HepG2 (cell line): ENCODE data around the gene ZBTB37. TPM values are rescaled to one million over a fixed set of nuclear protein-coding genes. Genes with fewer than 3 reads are reported as not detected.

ENCODE experiments used
- ATF5 ChIP-seq: sonication (generic); formaldehyde crosslinking; IDR thresholded peaks from 2 replicates; pipeline ENCODE4 v1.4.0; 2020; ENCODE audit warnings: mild to moderate bottlenecking, low read depth, missing genetic modification reagents
- EP300 ChIP-seq, 3 experiments: sonication (generic) in 1 of 3; formaldehyde crosslinking in 1 of 3; IDR thresholded peaks; 2 replicates each; pipeline versions ENCODE4 v1.5.1 to v1.6.1; 2011 to 2020; ENCODE audit warnings: low read depth in 2 of 3, low read length in 2 of 3, borderline replicate concordance in 1 of 3, improper control_type of control experiment in 1 of 3, mild to moderate bottlenecking in 1 of 3, missing genetic modification reagents in 1 of 3, moderate library complexity in 1 of 3
- KLF15 ChIP-seq: sonication (generic); formaldehyde crosslinking; IDR thresholded peaks from 2 replicates; pipeline ENCODE4 v1.8.1; 2023; ENCODE audit warnings: borderline replicate concordance, mild to moderate bottlenecking, inconsistent platforms, missing genetic modification reagents, mixed read lengths
- PHF5A ChIP-seq: IDR thresholded peaks from one replicate; pipeline ENCODE4 v1.6.1; 2018; ENCODE audit warnings: low read depth, missing genetic modification reagents; ENCODE audit not compliant: unreplicated experiment
- SATB2 ChIP-seq: sonication (generic); formaldehyde crosslinking; IDR thresholded peaks from 2 replicates; pipeline ENCODE4 v1.5.0; 2020; ENCODE audit warnings: missing genetic modification reagents
- ZNF318 ChIP-seq: sonication (generic); formaldehyde crosslinking; IDR thresholded peaks from 2 replicates; pipeline ENCODE4 v1.4.0; 2020; ENCODE audit warnings: mild to moderate bottlenecking, missing genetic modification reagents
- ZNF431 ChIP-seq: sonication (generic); formaldehyde crosslinking; IDR thresholded peaks from 2 replicates; pipeline ENCODE4 v1.9.0; 2022; ENCODE audit warnings: missing genetic modification reagents, low read depth, mild to moderate bottlenecking, borderline replicate concordance
- polyA plus RNA-seq, 8 experiments: library from polyadenylated mRNA; depleted of rRNA in 3 of 8; stranded (reverse) in 7 of 8; unstranded in 1 of 8; fragments of >200 nt; fragmentation: Illumina TruSeq in 4 of 8; extraction: Trizol in 4 of 8; gene quantifications; 2 replicates each; pipeline versions ENCODE4 v1.2.1 to v1.2.3, GENCODE V29; 2011 to 2016; ENCODE audit warnings: low read depth in 4 of 8, missing spikeins in 1 of 8, mixed read lengths in 1 of 8; ENCODE audit not compliant: insufficient read depth in 1 of 8
- total RNA-seq, 5 experiments: library from RNA; depleted of rRNA; stranded (reverse); fragments of >200 nt; fragmentation: Illumina TruSeq; extraction: Trizol; gene quantifications; 2 replicates each; pipeline ENCODE4 v1.2.3, GENCODE V29; 2016; ENCODE audit warnings: low read depth in 1 of 5
- TF ChIP-seq, protein P1 (sequence below): sonication (generic); formaldehyde crosslinking; IDR thresholded peaks from 2 replicates; pipeline ENCODE4 v1.5.1; 2020; ENCODE audit warnings: missing genetic modification reagents, mild to moderate bottlenecking, borderline replicate concordance
- TF ChIP-seq, protein P2 (sequence below): sonication (generic); formaldehyde crosslinking; IDR thresholded peaks from 2 replicates; pipeline ENCODE4 v1.5.0; 2020; ENCODE audit warnings: mild to moderate bottlenecking, missing genetic modification reagents
- TF ChIP-seq, protein P3 (sequence below): sonication (generic); formaldehyde crosslinking; IDR thresholded peaks from 2 replicates; pipeline ENCODE4 v1.9.0; 2021; ENCODE audit warnings: missing genetic modification reagents, borderline replicate concordance

Gene ZBTB37
- total and polyA plus RNA-seq, 2 of the 13 experiments (the other 11 are each of a cell fraction or from before 2014, with no cell fraction given): 2.6 to 7.7 TPM

GRCh38 chr1:173867753-173868265 is 371 bp upstream of the ZBTB37 start, which contains the start of gene GAS5 (continued):
- peak; percentile 28; the same call in 1 of the 2 replicates for TF ChIP-seq ZNF431
- peak; percentile 54 for TF ChIP-seq PHF5A (CRISPR knock-in tag)
- TF ChIP-seq, protein P1, sequence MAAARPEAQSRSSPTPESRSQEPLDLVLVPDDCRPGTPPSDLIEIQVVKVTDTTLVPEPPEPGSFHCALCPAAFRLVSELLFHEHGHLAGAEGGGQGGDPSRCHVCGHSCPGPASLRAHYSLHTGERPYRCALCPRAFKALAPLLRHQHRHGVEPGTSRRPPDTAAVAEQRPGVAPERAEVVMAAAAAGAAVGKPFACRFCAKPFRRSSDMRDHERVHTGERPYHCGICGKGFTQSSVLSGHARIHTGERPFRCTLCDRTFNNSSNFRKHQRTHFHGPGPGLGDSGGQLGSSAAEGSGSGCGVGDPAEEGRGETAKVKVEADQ (CRISPR knock-in tag): no peak
- 0 out of 2 replicates have a peak, but pooled peaks have one; percentile 36 for TF ChIP-seq ZNF318 (CRISPR knock-in tag)
- TF ChIP-seq ATF5: peak; percentile 80; the same call in 1 of the 2 replicates
- TF ChIP-seq EP300 (IDR thresholded peaks at IDR 0.05; ENCODE audit: low read depth in 2 of 2, low read length in 2 of 2): 0 out of 4 replicates have a peak, but pooled peaks of 1 of the 2 experiments have one; percentile 10
- TF ChIP-seq EP300 (CRISPR knock-in tag; IDR thresholded peaks at IDR 0.05; ENCODE audit: borderline replicate concordance): no peak
- TF ChIP-seq, protein P2, sequence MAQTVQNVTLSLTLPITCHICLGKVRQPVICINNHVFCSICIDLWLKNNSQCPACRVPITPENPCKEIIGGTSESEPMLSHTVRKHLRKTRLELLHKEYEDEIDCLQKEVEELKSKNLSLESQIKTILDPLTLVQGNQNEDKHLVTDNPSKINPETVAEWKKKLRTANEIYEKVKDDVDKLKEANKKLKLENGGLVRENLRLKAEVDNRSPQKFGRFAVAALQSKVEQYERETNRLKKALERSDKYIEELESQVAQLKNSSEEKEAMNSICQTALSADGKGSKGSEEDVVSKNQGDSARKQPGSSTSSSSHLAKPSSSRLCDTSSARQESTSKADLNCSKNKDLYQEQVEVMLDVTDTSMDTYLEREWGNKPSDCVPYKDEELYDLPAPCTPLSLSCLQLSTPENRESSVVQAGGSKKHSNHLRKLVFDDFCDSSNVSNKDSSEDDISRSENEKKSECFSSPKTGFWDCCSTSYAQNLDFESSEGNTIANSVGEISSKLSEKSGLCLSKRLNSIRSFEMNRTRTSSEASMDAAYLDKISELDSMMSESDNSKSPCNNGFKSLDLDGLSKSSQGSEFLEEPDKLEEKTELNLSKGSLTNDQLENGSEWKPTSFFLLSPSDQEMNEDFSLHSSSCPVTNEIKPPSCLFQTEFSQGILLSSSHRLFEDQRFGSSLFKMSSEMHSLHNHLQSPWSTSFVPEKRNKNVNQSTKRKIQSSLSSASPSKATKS (CRISPR knock-in tag): no peak
- peak; percentile 70; the same call in 1 of the 2 replicates for TF ChIP-seq SATB2
- TF ChIP-seq, protein P3, sequence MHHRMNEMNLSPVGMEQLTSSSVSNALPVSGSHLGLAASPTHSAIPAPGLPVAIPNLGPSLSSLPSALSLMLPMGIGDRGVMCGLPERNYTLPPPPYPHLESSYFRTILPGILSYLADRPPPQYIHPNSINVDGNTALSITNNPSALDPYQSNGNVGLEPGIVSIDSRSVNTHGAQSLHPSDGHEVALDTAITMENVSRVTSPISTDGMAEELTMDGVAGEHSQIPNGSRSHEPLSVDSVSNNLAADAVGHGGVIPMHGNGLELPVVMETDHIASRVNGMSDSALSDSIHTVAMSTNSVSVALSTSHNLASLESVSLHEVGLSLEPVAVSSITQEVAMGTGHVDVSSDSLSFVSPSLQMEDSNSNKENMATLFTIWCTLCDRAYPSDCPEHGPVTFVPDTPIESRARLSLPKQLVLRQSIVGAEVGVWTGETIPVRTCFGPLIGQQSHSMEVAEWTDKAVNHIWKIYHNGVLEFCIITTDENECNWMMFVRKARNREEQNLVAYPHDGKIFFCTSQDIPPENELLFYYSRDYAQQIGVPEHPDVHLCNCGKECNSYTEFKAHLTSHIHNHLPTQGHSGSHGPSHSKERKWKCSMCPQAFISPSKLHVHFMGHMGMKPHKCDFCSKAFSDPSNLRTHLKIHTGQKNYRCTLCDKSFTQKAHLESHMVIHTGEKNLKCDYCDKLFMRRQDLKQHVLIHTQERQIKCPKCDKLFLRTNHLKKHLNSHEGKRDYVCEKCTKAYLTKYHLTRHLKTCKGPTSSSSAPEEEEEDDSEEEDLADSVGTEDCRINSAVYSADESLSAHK (CRISPR knock-in tag): peak; percentile 80; the same call in 1 of the 2 replicates
- no peak for TF ChIP-seq KLF15
